ENCODE measurements around the gene CCR4. TPM values are rescaled to one million over a fixed set of nuclear protein-coding genes. Genes with fewer than 3 reads are reported as not detected.

Gene CCR4
- polyA plus RNA-seq, 1 donor from 2014 or later: not detected

GRCh38 chr3:32975891-32976595 is 24.6 kb downstream of the CCR4 start:
- no peak overlapping the region for H3K9ac ChIP-seq (ENCODE audit: low read length)
- no peaks in the 10 kb centered on the region for H3K9me2 ChIP-seq (ENCODE audit: insufficient read depth, low read length)
- no peak overlapping the region for H3K4me3 ChIP-seq (ENCODE audit: low read length)

GRCh38 chr3:32977861-32978260 is 26.4 kb downstream of the CCR4 start:
- H3K9me2 ChIP-seq (ENCODE audit: insufficient read depth, low read length): no peaks in the 10 kb centered on the region
- H3F3A ChIP-seq (ENCODE audit: insufficient read depth, low read length, poor library complexity, severe bottlenecking): no peaks in the 10 kb centered on the region
- H4K20me1 ChIP-seq (ENCODE audit: insufficient read depth): no peaks in the 10 kb centered on the region
- H2AFZ ChIP-seq (ENCODE audit: low read depth, low read length): no peak overlapping the region
- no peaks in the 10 kb centered on the region for H3K27me3 ChIP-seq (ENCODE audit: insufficient read depth, low read depth, low read length)
- H3K4me2 ChIP-seq (ENCODE audit: low read length): no peak overlapping the region
- no peaks in the 10 kb centered on the region for H3K36me3 ChIP-seq (ENCODE audit: insufficient read depth, low read length)
- H3K9ac ChIP-seq (ENCODE audit: low read length): no peak overlapping the region
- H3K9me3 ChIP-seq (ENCODE audit: low read length): no peaks in the 10 kb centered on the region
- no peaks in the 10 kb centered on the region for H3K79me2 ChIP-seq (replicated peaks; ENCODE audit: insufficient read depth, low read length)
- no peak overlapping the region for H3K27ac ChIP-seq (ENCODE audit: low read length)
- no peak overlapping the region for H3K4me3 ChIP-seq (ENCODE audit: low read length)
- TF ChIP-seq CTCF (IDR thresholded peaks at IDR 0.05; ENCODE audit: poor library complexity, severe bottlenecking) (no peak), RAD21 (conservative IDR thresholded peaks at IDR 0.05) (no peak), POLR2AphosphoS5 (IDR thresholded peaks at IDR 0.05) (no peak), EP300 (conservative IDR thresholded peaks at IDR 0.05; ENCODE audit: poor library complexity, severe bottlenecking) (no peak), REST (IDR thresholded peaks at IDR 0.05; ENCODE audit: borderline replicate concordance) (no peak)

More at GRCh38 chr3:32975891-32976595, 24.6 kb downstream of the CCR4 start:
- Histone ChIP-seq H3F3A (ENCODE audit: insufficient read depth, low read length, poor library complexity, severe bottlenecking) (no peaks in the 10 kb centered on the region), H3K27me3 (ENCODE audit: insufficient read depth, low read depth, low read length) (no peaks in the 10 kb centered on the region), H3K27ac (ENCODE audit: low read length) (no peak overlapping the region), H3K4me2 (ENCODE audit: low read length) (no peak overlapping the region), H4K20me1 (ENCODE audit: insufficient read depth) (no peaks in the 10 kb centered on the region), H2AFZ (ENCODE audit: low read depth, low read length) (no peak overlapping the region), H3K9me3 (ENCODE audit: low read length) (no peaks in the 10 kb centered on the region), H3K36me3 (ENCODE audit: insufficient read depth, low read length) (no peaks in the 10 kb centered on the region), H3K79me2 (replicated peaks; ENCODE audit: insufficient read depth, low read length) (no peaks in the 10 kb centered on the region)
- no peak for TF ChIP-seq EP300 (conservative IDR thresholded peaks at IDR 0.05; ENCODE audit: poor library complexity, severe bottlenecking)
- TF ChIP-seq EZH2 (IDR thresholded peaks at IDR 0.05; ENCODE audit: borderline replicate concordance, insufficient read depth, low read length, poor library complexity, severe bottlenecking): no peak
- no peak for TF ChIP-seq MXI1 (conservative IDR thresholded peaks at IDR 0.05; ENCODE audit: poor library complexity, severe bottlenecking)
- no peak for TF ChIP-seq REST (IDR thresholded peaks at IDR 0.05; ENCODE audit: borderline replicate concordance)
- TF ChIP-seq CTCF (IDR thresholded peaks at IDR 0.05; ENCODE audit: poor library complexity, severe bottlenecking): no peak
- no peak for TF ChIP-seq SMC3 (conservative IDR thresholded peaks at IDR 0.05; ENCODE audit: poor library complexity)
- TF ChIP-seq TAF1 (IDR thresholded peaks at IDR 0.05; ENCODE audit: low read depth): no peak
- TF ChIP-seq RAD21 (conservative IDR thresholded peaks at IDR 0.05): no peak
- no peak for TF ChIP-seq POLR2AphosphoS5 (IDR thresholded peaks at IDR 0.05)
